HFF-Myc (cell line): Measurements from ENCODE around the gene RAB23.
"Not testable (repeated sequence)": the region's sequence is repeated elsewhere in the genome, so short reads cannot be mapped to it uniquely, and the experiment has no call there.

Source experiments
- DNase-seq: peaks from one replicate; pipeline ENCODE4 v3.0.0-alpha.2; 2011; ENCODE audit warnings: low read depth; ENCODE audit errors: extremely low read depth
- H3K4me3 ChIP-seq: replicated peaks from 2 replicates; pipeline ENCODE4 v1.5.1; 2011; ENCODE audit warnings: low read depth, mild to moderate bottlenecking, control low read depth, low read length
- TF ChIP-seq, protein P1 (sequence below): IDR thresholded peaks from 2 replicates; pipeline ENCODE4 v1.5.1; 2012; ENCODE audit warnings: mild to moderate bottlenecking, low read depth, low read length, control low read depth; ENCODE audit errors: missing control alignments

The RAB23 gene

DNA sequence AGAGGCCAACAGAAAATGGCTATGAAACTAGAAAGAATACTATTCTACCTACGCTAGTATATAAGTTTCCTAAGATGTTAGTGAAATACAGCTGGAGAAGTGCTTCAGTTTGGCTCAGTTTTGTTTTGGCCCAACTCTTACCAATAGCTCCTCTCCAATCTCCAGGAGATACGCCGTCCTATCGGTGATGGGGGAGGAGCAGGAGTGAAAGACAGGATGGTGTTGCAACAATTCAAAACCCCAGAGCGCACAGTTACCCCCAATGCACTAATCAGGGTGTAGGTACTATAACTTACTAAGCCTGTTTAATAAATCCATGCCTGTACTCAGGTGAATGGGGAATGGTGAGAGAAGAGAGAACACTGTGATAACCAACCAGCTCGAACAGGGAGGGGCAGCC lies 24.2 kb upstream of the RAB23 start:
- no peak for DNase-seq
- no peak overlapping the region for H3K4me3 ChIP-seq
- TF ChIP-seq, protein P1, sequence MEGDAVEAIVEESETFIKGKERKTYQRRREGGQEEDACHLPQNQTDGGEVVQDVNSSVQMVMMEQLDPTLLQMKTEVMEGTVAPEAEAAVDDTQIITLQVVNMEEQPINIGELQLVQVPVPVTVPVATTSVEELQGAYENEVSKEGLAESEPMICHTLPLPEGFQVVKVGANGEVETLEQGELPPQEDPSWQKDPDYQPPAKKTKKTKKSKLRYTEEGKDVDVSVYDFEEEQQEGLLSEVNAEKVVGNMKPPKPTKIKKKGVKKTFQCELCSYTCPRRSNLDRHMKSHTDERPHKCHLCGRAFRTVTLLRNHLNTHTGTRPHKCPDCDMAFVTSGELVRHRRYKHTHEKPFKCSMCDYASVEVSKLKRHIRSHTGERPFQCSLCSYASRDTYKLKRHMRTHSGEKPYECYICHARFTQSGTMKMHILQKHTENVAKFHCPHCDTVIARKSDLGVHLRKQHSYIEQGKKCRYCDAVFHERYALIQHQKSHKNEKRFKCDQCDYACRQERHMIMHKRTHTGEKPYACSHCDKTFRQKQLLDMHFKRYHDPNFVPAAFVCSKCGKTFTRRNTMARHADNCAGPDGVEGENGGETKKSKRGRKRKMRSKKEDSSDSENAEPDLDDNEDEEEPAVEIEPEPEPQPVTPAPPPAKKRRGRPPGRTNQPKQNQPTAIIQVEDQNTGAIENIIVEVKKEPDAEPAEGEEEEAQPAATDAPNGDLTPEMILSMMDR: no peak

DNA sequence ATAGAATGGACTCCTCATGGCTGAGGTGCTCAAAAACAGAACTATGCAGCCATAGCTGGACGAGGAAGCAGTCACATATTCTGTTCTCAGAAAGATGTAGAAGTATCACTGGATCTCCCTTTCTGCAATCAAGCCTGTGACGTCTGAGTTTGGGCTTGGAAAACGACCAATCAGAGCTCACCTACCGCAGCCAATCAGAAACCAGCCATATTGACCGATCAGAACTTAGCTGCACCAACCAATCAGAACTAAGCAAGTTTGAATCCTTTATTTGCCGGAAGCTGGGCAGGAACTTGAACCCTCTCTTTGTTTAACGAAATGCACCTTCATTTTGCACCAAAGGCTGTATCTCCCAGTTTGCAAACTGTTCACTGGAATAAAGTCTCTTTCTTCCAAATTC lies 21.8 kb upstream of the RAB23 start:
- DNase-seq: no peak
- no peak overlapping the region for H3K4me3 ChIP-seq
- TF ChIP-seq, protein P1: no peak

DNA sequence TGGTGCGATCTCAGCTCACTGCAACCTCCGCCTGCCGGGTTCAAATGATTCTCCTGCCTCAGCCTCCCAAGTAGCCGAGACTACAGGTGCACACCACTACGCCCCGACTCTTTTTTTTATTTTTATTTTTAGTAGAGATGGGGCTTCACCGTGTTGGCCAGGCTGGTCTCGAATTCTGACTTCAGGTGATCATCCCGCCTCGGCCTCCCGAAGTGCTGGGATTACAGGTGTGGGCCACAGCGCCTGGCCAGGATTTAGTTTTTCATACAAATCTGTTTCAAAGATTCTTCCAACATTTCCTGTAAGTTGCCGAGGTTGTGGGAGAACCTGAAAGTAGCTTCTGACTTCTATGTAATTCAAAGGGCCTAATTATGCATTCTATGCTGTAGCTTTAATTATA lies 21.4 kb upstream of the RAB23 start:
- H3K4me3 ChIP-seq, DNase-seq: not testable (repeated sequence)

DNA sequence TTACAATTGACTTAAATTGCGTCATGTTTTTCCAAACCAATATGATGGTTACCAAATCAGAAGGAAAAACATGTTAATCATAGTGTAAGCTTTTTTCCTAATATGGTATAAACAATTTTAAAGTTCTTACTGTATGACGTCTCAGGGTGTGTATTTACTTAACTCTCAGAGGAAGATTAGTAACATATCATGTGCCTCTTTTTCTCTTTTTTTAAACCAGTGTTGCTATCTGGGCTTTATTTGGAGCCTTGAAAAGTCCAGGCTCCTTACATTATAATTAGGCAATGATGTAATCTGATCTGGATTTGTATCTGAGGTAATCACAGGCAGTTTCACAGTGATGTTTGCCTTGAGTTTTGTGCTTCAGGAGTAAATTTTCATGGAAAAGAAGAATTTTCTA lies 20.4 kb upstream of the RAB23 start:
- TF ChIP-seq, protein P1: no peak
- H3K4me3 ChIP-seq: no peak overlapping the region
- peak; percentile 44 for DNase-seq

DNA sequence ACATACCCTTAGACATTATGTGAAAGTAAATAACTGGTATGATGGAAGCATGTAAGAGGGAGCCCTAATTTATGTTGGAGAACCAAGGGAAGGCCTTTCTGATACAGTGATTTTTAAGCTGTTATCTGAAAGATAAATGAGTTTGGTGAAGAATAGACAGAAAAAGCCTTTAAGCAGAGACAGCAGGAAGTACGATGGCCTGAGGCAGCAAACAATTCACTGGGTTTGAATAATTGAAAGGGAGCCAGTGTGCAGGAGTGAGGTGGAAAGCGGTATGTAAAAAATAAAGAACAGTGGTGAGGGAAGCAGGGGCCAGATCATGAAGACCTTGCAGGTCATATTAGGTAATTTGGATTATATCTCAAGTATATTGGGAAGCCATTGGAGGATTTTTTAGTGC lies 4.1 kb upstream of the RAB23 start:
- H3K4me3 ChIP-seq: no peak overlapping the region
- TF ChIP-seq, protein P1: no peak
- no peak for DNase-seq

DNA sequence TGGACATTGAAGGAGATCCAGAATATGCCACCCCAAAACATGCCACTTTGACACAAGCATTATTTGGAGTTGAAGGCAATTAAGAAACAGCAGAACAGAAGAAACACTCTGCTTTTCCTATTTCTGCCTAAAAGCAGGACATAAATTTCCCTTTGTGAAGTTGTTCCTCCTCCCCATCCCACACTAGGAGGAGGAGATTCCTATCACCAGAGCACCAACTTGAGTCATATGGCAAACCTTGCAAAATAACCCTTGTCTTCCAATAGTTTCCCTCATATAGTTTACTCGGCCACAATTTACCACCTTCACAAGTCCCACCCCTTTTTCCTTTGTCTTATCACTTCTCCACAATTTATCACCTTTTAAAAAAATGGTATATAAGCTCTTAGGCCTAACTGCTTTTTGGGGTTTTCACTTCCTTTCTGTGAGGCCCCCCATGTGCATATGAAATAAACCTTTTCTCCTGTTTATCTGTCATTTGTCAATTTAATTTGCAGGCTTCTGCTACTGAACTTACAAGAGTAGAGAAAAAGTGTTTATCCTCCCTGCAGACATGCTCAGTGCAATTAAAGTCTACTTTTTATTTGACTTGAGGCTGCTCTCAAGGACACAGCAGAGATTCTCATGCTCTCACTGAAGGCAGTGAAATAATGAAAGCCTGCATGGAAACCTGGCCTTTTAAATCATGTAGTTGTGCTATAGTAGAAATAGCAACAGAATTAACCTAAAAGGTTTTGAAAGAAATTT lies 2.8 kb upstream of the RAB23 start:
- TF ChIP-seq, protein P1: no peak
- no peak overlapping the region for H3K4me3 ChIP-seq
- no peak for DNase-seq

DNA sequence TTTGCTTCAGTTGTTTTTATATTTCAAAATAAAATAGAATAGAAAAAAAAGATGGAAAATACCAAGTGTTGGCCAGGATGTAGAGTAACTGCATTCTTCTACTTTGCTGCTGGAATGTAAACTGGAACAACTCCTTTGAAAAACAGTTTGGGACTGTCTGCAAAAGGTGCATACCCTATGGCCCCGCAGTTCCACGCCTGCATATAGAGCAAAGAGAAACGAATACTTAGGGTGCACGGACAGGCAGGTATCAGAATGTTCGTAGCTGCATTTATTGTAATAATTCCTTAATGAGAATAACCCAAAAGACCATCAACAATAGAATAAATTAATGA lies 603 bp upstream of the RAB23 start:
- H3K4me3 ChIP-seq: peak overlapping the region; percentile 70
- TF ChIP-seq, protein P1: no peak
- DNase-seq: no peak
